Myocyte (in vitro differentiated cells): ENCODE results near the gene ARMC5. TPM values are rescaled to one million over a fixed set of nuclear protein-coding genes. Genes with fewer than 3 reads are reported as not detected.
A peak's percentile ranks its signal among the peaks of the same experiment; 100 is the strongest.

Source experiments
- DNase-seq: peaks from one replicate; pipeline ENCODE4 v3.0.0-alpha.2; 2012; ENCODE audit warnings: low read depth
- total RNA-seq: library from RNA; depleted of rRNA; stranded (reverse); fragments of >200 nt; gene quantifications from 2 replicates; pipeline ENCODE4 v1.2.3, GENCODE V29; 2014

Gene ARMC5
- total RNA-seq, 1 donor from 2014 or later, result 21.5 TPM

DNA sequence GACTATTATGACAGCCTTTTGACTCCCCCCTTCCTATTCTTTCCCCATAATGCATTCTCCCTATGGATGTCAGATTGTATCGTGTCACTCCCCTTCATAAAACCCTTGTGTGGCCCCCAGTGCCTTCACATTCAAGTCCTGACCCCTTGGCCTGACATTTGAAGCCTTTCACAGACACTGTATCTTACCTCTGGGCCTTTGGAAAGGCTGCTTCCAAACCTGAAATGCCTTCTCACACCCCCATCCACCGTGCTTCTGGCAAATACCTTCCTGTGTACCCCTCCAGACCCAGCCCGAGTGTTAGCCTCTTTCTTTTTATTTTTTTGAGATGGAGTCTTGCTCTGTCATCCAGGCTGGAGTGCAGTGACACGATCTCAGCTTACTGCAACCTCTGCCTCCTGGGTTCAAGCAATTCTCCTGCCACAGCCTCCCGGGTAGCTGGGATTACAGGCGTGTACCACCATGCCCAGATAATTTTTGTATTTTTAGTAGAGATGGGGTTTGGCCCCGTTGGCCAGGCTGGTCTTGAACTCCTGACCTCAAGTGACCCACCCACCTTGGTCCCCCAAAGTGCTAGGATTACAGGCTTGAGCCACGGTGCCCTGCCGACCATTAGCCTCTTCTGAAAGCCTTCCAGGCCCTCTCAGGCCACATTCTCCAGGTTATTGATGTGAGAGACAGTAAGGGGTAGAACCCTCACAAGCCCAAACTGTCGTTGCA is 2.1 kb downstream of the ARMC5 start:
- no peak for DNase-seq

DNA sequence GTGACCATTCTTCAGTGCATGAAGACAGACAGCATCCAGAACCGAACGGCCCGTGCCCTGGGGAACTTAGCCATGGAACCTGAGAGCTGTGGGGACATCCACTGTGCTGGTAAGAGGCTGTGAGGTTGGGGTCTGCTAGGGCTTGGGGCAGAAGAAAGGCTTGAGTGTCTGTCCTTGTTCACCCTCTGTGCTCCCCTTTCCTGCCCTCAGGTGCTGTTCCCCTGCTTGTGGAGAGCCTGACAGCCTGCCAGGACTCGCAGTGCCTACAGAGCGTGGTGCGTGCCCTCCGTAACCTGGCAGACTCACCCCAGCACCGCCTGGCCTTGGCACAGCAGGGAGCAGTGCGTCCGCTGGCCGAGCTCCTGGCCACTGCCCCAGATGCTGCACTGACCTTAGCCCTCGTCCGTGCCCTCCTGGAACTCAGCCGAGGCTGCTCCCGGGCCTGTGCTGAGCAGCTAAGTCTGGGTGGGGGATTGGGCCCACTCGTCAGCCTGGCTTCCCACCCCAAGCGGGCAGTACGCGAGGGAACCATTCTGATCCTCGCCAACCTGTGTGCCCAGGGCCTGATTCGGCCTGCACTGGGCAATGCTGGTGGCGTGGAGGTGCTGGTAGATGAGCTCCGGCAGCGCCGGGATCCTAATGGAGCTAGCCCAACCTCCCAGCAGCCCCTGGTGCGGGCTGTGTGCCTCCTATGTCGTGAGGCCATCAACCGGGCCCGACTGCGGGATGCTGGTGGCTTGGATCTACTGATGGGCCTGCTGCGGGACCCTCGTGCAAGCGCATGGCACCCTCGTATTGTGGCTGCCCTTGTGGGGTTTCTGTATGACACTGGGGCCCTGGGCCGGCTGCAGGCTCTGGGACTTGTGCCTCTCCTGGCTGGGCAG is 2.9 kb downstream of the ARMC5 start:
- no peak for DNase-seq

DNA sequence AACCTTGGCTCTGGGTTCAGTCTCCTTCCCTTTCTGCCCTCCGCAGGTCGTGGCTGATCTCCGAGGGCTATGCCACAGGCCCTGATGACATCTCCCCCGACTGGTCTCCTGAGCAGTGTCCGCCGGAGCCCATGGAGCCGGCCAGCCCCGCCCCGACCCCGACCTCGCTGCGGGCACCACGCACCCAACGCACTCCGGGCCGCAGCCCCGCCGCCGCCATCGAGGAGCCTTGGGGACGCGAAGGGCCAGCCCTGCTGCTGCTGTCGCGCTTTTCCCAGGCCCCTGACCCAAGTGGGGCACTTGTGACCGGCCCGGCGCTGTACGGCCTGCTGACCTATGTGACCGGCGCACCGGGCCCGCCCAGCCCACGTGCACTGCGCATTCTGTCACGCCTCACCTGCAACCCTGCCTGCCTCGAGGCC is 5.1 kb downstream of the ARMC5 start:
- no peak for DNase-seq

DNA sequence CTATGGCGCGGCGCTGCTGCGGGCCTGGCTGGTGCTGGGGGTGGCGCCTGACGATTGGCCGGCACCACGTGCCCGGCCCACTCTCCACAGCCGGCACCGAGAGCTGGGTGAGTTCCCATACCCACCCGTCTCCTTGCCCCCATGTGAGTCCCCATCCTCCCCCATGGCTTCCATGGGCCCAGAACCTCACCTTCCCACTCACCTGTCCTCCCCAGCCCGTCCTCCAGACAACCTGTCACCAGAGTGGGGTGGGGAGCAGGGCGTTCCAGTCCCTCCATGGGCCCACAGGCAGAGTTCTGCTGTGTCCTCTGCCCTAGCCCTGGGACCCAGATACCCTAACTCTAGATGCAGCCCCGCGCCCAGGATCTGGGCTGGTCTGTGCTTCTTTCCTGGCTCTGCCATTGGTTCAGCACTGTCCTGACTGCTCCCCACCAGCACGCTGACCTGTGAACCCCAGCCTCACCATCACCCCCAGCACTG is 5.5 kb downstream of the ARMC5 start:
- DNase-seq, result no peak

DNA sequence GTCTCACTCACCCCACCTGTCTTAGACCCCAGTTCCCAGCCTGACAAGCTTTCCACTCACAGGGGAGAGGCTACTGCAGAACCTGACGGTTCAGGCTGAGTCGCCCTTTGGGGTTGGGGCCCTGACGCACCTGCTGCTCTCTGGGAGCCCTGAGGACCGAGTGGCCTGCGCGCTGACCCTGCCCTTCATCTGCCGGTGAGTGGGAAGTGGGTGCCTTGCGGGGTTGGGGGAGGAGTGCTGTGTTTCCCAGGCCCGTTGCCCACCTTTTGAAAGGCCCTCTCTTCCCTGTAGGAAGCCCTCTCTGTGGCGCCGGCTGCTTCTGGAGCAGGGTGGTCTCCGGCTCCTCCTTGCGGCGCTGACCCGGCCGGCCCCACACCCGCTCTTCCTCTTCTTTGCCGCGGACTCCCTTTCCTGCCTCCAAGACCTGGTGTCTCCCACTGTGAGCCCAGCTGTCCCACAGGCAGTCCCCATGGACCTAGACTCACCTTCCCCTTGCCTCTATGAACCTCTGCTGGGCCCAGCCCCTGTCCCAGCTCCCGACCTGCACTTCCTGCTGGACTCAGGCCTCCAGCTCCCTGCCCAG is 6.6 kb downstream of the ARMC5 start:
- DNase-seq, result no peak

DNA sequence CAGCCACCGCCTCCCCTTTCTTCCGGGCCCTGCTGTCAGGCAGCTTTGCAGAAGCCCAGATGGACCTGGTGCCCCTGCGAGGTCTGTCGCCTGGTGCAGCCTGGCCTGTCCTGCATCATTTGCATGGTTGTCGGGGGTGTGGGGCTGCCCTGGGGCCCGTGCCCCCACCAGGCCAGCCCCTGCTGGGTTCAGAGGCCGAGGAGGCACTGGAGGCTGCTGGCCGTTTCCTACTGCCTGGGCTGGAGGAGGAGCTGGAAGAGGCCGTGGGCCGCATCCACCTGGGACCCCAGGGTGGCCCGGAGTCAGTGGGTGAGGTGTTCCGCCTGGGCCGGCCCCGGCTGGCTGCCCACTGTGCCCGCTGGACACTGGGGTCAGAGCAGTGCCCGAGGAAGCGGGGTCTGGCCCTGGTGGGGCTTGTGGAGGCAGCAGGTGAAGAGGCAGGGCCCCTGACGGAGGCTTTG is 7.1 kb downstream of the ARMC5 start:
- no peak for DNase-seq

DNA sequence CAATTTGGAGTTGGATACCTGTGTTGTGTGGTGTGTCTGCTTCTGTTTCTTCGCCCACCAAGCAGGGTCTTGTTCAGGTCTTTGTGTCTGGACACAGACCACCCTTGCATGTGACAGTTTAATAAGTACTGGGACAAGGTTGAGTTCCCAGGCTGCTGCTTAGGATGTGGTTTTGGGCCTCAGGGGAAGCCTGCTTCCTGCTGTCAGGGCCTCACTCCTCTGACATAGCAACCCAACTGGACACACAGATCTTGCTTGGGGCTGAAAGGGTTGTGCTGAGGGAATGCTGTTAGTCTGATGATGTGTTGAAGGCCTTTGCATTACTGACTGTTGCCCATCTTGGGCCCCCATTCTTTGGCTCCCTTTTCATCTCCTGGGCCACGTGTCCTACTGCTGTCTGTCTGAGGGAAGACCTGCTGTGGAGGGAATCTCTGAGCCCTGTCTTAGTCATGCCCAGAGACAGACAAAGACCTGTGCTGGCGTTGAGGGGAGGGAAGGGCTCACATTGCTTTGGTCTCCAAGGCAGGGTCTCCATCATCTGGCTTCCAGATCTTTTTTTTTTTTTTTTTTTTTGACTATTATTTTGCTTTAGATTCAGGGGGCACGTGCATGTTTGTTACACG is 8.0 kb downstream of the ARMC5 start:
- peak; percentile 37 for DNase-seq

DNA sequence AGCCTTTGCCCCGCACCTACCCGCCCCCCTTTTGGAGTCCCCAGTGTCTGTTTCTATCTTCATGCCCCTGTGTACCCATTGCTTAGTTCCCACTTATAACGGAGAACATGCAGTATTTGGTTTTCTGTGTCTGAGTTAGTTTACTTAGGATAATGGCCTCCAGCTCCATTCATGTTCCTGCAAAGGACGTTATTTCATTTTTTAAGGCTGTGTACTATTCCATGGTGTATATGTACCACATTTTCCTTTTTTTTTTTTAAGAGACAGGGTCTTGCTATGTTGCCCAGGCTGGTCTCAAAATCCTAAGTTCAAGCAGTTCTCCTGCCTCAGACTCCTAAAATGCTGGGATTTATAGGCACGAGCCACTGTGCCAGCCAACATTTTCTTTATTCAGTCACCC is 8.6 kb downstream of the ARMC5 start:
- no peak for DNase-seq

DNA sequence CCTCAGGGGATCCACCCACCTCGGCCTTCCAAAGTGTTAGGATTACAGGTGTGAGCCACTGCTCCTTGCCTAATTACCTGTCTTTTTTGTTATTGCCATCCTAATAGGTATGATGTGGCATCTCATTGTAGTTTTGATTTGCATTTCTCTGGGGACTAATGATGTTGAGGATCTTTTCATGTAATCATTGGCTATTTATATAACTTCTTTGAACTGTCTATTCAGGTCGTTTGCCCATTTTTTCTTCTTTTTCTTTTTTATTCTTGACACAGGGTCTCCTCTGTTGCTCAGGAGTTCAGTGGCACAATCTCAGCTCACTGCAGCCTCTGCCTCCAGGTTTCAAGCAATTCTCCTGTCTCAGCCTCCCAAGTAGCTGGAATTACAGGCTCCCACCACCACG is 11.3 kb downstream of the ARMC5 start:
- no peak for DNase-seq

DNA sequence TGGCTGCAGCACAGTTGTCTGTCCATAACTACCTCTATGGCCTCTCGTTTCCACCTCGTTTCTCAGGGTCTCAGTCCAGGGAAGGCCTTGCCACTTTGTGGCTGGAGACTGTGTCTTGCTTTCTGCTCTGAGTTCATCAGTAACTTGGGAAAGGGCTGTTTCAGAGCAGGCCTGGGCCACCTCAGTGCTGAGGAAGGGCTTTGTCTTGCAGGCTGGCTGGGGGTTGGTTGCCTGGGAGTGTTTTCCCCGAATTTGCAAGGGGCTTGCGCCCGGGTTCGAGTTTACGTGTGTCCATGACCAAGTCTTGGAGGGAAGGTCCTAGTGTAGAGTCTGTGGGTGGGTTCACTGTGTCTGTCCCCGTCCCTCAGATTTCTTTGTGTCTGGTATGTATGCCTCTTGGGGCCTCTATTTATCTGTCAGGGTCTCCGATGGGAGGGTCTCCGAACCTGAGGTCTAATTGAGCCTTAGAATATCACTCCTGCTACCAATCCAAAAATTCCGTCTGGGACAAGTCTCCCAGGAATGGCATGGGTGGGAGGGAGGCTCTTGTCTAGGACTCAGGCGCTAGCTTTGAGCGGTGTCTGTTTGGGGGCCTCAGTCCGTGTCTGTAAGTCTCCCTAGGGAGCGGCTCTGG is 12.1 kb downstream of the ARMC5 start:
- DNase-seq, result no peak

DNA sequence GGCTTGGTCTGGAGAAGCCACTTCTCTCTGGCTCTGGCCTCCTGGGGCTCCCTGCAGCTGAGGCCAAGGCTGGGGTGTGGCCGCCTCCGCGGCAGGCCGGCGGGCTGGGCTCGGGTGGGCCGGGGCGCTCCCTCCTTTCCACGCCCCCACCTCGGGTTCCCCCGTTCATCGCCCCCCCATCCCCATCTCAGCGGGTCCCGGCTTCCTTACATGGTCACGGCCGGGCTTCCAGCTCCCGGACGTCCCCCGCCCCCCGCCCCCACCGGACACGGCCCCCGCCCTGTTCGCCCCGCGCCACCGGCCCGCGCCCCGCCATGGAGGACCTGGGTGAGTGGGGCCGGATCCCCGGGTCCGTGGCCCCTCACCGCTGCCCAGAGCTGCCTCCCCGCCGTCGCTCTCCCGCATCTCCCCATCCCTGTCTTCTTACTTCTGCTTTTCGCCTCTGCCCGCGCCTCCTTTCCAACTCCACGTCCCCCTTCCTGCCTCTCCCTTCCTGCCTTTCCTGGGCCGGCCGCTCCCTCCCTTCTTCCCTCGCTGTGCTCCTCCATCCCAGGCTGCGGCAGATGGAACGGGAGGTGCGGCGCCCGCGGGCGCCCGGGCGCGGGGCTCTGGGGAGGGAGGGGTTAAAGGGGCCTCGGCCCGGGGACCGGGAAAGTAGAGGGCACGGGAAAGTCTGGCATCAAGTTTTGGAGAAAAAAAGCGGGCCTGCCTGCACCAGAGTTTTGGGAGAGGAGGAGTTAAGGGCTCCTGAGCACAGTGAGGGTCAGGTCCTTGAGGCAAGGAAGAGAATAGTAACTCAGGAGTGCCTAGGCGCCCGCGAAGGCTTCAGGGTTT is 12.8 kb downstream of the ARMC5 start, which contains the start of gene TGFB1I1:
Gene TGFB1I1, plus strand, starts transcription at position 278 of the 834 bp plus-strand sequence. Its CDS starts 37 bp downstream, at position 315.
- peak; percentile 81 for DNase-seq

DNA sequence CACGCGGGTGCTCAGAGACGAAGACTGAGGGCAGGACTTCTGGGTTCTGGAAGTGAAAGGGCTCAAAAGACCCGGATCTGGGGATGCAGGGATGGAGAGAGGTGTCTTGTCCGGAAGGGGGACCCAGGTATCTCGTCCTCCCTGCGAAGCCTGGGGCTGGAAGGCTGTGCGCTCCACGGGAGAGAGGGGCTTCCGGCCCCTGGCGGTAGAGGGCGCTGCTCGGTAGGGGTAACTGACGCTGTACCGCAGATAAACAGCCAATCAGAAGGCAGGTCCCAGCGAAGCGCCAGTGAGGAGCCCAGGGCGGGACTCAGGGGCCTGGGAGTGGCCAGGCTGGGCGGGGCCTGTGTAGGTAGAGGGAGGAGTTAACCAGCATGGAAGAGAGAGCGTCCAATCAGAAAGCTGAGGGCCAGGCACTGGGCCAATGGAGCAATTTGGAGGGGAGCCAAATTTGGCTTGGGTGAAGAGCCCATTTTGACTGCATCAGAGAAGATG is 13.5 kb downstream of the ARMC5 start:
- DNase-seq, result peak; percentile 69

DNA sequence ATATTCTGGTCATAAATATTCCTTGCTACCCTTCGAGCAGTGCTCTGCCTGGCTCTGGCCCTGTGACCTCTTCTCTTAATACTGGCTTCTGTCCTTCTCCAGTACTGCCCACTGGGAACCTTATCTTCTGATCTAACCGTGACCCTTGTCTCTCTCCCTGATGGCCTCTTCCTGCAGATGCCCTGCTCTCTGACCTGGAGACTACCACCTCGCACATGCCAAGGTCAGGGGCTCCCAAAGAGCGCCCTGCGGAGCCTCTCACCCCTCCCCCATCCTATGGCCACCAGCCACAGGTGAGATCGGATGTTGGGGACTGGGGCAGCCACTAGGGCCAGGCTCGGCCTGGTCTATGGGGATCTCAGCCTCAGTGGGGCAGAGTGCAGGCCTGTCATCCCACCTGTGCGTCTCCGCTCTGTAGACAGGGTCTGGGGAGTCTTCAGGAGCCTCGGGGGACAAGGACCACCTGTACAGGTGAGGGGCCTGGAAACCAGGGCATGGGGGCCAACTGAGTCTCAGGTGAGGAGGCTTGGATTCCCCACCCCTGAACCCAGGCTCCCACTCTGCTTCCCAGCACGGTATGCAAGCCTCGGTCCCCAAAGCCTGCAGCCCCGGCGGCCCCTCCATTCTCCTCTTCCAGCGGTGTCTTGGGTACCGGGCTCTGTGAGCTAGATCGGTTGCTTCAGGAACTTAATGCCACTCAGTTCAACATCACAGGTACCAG is 14.1 kb downstream of the ARMC5 start:
- DNase-seq, result no peak

DNA sequence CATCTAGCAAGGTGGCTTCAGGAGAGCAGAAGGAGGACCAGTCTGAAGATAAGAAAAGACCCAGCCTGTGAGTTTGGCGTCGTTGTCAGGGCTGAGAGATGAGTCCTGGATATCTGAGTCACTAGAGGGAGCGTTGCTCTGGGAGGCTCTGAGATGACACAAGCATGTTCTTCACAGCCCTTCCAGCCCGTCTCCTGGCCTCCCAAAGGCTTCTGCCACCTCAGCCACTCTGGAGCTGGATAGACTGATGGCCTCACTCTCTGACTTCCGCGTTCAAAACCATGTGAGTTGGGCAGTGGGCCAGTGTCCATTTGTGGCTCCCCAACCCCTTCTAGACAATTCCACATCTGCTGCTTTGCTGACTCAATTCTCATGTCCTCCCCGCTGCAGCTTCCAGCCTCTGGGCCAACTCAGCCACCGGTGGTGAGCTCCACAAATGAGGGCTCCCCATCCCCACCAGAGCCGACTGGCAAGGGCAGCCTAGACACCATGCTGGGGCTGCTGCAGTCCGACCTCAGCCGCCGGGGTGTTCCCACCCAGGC is 14.9 kb downstream of the ARMC5 start:
- peak; percentile 82 for DNase-seq

DNA sequence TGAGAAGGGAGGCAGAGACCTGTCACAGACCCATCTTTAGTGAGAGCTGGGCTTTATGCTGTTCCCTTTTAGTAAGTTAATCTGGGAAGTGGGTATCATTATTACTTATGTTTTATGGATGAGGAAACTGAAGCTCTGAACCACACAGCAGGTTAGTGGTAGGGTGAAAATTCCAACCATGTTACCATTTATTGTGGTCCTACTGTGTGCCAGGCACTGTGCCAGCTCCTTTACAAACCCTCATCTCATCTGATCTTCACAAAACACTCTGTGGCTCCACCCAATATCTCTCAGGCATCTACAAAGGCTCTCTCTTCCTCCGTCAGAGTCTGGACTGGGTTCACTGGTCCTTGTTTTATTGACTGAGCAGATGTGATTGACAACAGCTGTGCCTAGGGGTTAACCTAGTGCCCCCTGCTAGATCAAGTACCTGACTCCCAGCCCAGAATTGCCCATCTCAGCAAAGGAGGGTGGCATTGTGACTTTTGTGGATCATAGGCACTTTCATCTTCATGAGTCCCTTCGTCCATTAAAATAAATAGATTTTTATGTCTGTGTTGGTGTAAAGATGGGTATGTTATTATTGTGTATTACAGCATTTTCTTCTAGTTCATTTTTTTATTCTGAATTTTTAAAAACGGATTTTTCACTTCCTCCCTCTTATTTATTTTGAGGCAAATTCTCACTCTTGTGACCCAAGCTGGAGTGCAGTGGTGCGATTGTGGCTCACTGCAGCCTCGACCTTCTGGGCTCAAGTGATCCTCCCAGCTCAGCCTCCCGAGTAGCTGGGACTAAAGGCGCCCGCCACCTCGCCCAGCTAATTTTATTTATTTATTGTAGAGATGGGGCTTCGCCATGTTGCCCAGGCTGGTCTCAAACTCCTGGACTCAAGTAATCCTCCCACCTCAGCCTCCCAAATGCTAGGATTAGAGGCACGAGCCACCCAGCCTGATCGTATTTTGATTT is 15.8 kb downstream of the ARMC5 start:
- DNase-seq, result no peak

DNA sequence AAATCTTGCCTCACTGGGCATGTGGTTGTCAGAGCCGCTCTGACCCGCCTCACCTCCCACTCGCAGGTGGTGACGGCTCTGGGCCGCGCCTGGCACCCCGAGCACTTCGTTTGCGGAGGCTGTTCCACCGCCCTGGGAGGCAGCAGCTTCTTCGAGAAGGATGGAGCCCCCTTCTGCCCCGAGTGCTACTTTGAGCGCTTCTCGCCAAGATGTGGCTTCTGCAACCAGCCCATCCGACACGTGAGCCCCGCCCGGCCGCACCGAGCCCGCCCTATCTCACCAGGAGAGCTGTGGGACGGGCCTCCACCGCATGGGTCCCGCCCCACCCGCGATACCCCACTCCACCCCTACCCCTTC is 16.6 kb downstream of the ARMC5 start:
- no peak for DNase-seq
